ENCODE results near the gene ZNF396.

- TF ChIP-seq CTCF (IDR thresholded peaks at IDR 0.05; ENCODE audit: low read depth, low read length) = no peak
- TF ChIP-seq MAX (IDR thresholded peaks at IDR 0.05; ENCODE audit: low read depth, low read length) = no peak
Observed at GRCh38 chr18:35424356-35424755, 47.2 kb upstream of the ZNF396 start.

All from NB4 (cell line).